WTC11 (cell line): Measurements from ENCODE around the gene PTP4A1. TPM values are rescaled to one million over a fixed set of nuclear protein-coding genes. Genes with fewer than 3 reads are reported as not detected.

Experiments
- ATAC-seq: fragments of 200-7000 bp; cut with Tn5 transposase; 2 replicates; pipeline ENCODE4 v1.10.0; 2021; ENCODE audit warnings: mild to moderate bottlenecking, moderate library complexity
- CTCF ChIA-PET: fragments of 300-600 bp; sonication (Branson Sonifier 250); formaldehyde crosslinking; loops from one replicate; lab custom pipeline; 2021; ENCODE audit warnings: antibody characterized with exemption; lab: Charles Lee
- POLR2A ChIA-PET: fragments of 350-600 bp; sonication (Branson Sonifier 250); formaldehyde crosslinking; loops from one replicate; lab custom pipeline; 2021; ENCODE audit warnings: antibody characterized with exemption; lab: Charles Lee
- DNase-seq: peaks from one replicate; pipeline ENCODE4 v3.0.0; 2021; ENCODE audit warnings: low spot score
- H3K27ac Mint-ChIP-seq: 2 replicates; pipeline ENCODE4 v1.8.0; 2021; ENCODE audit warnings: mixed read lengths
- H3K27me3 Mint-ChIP-seq: 2 replicates; pipeline ENCODE4 v1.8.0; 2021; ENCODE audit warnings: low read depth, mild to moderate bottlenecking, moderate library complexity, mixed read lengths
- H3K36me3 Mint-ChIP-seq: 2 replicates; pipeline ENCODE4 v1.8.0; 2021; ENCODE audit warnings: mixed read lengths
- H3K4me1 Mint-ChIP-seq: 2 replicates; pipeline ENCODE4 v1.8.0; 2022; ENCODE audit warnings: mixed read lengths
- H3K4me3 Mint-ChIP-seq: 2 replicates; pipeline ENCODE4 v1.8.0; 2021; ENCODE audit warnings: mild to moderate bottlenecking, moderate library complexity, mixed read lengths
- H3K9me3 Mint-ChIP-seq: 2 replicates; pipeline ENCODE4 v1.8.0; 2021; ENCODE audit warnings: mixed read lengths
- ARID4B ChIP-seq: sonication (generic); formaldehyde crosslinking; IDR thresholded peaks from 2 replicates; pipeline ENCODE4 v1.8.0; 2023; ENCODE audit warnings: missing genetic modification reagents, mild to moderate bottlenecking, borderline replicate concordance
- ATF6 ChIP-seq: sonication (generic); formaldehyde crosslinking; IDR thresholded peaks from 2 replicates; pipeline ENCODE4 v1.8.1; 2023; ENCODE audit warnings: mild to moderate bottlenecking, missing genetic modification reagents
- CTCF ChIP-seq: fragments of 200-600 bp; IDR thresholded peaks from 2 replicates; pipeline ENCODE4 v1.8.0; 2022; ENCODE audit warnings: antibody characterized with exemption
- E2F1 ChIP-seq: sonication (generic); formaldehyde crosslinking; IDR thresholded peaks from 2 replicates; pipeline ENCODE4 v1.8.0; 2022; ENCODE audit warnings: mild to moderate bottlenecking, missing genetic modification reagents
- ERG ChIP-seq: fragments of 250-450 bp; sonication (Bioruptor Pico); IDR thresholded peaks from 2 replicates; pipeline ENCODE4 v1.8.0; 2021; ENCODE audit warnings: mild to moderate bottlenecking
- FOXP4 ChIP-seq: sonication (generic); formaldehyde crosslinking; IDR thresholded peaks from 2 replicates; pipeline ENCODE4 v1.8.0; 2022; ENCODE audit warnings: mild to moderate bottlenecking, missing genetic modification reagents
- GABPB1 ChIP-seq: sonication (generic); formaldehyde crosslinking; IDR thresholded peaks from 2 replicates; pipeline ENCODE4 v1.8.1; 2023; ENCODE audit warnings: mild to moderate bottlenecking, missing genetic modification reagents
- GRHL2 ChIP-seq: fragments of 250-450 bp; sonication (Bioruptor Pico); IDR thresholded peaks from 2 replicates; pipeline ENCODE4 v1.8.0; 2022; ENCODE audit warnings: mild to moderate bottlenecking, moderate library complexity; ENCODE audit not compliant: insufficient replicate concordance, severe bottlenecking
- MYBL2 ChIP-seq: sonication (generic); formaldehyde crosslinking; IDR thresholded peaks from 2 replicates; pipeline ENCODE4 v1.8.1; 2023; ENCODE audit warnings: mild to moderate bottlenecking, moderate library complexity, missing genetic modification reagents
- NFE2L1 ChIP-seq: sonication (generic); formaldehyde crosslinking; IDR thresholded peaks from 2 replicates; pipeline ENCODE4 v1.8.1; 2023; ENCODE audit warnings: missing genetic modification reagents
- NR2C2 ChIP-seq: sonication (generic); formaldehyde crosslinking; IDR thresholded peaks from 2 replicates; pipeline ENCODE4 v1.8.0; 2022; ENCODE audit warnings: mild to moderate bottlenecking, missing genetic modification reagents
- PREB ChIP-seq: sonication (generic); formaldehyde crosslinking; IDR thresholded peaks from 2 replicates; pipeline ENCODE4 v1.8.1; 2022; ENCODE audit warnings: mild to moderate bottlenecking, missing genetic modification reagents, moderate library complexity, borderline replicate concordance
- SMAD4 ChIP-seq: sonication (generic); formaldehyde crosslinking; IDR thresholded peaks from 2 replicates; pipeline ENCODE4 v1.8.0; 2022; ENCODE audit warnings: mild to moderate bottlenecking, missing genetic modification reagents
- SP1 ChIP-seq: sonication (generic); formaldehyde crosslinking; conservative IDR thresholded peaks from 2 replicates; pipeline ENCODE4 v1.8.1; 2022; ENCODE audit warnings: missing genetic modification reagents
- USF1 ChIP-seq: sonication (generic); formaldehyde crosslinking; IDR thresholded peaks from 2 replicates; pipeline ENCODE4 v1.8.0; 2022; ENCODE audit warnings: mild to moderate bottlenecking, missing genetic modification reagents
- USF2 ChIP-seq: sonication (generic); formaldehyde crosslinking; IDR thresholded peaks from 2 replicates; pipeline ENCODE4 v1.8.1; 2023; ENCODE audit warnings: mild to moderate bottlenecking, missing genetic modification reagents, moderate library complexity
- ZMAT4 ChIP-seq: fragments of 250-450 bp; sonication (Bioruptor Pico); IDR thresholded peaks from 2 replicates; pipeline ENCODE4 v1.9.0; 2021; ENCODE audit warnings: mild to moderate bottlenecking
- ZNF121 ChIP-seq: sonication (generic); formaldehyde crosslinking; IDR thresholded peaks from 2 replicates; pipeline ENCODE4 v1.8.0; 2023; ENCODE audit warnings: missing genetic modification reagents
- total RNA-seq: library from RNA; stranded (reverse); gene quantifications from 3 replicates; pipeline ENCODE4 v1.2.3, GENCODE V29; 2021

Gene PTP4A1
- total RNA-seq, 1 experiment from 2014 or later: 56.9 TPM

- TF ChIP-seq PREB (CRISPR knock-in tag) (no peak), E2F1 (CRISPR knock-in tag) (no peak), USF2 (no peak), NFE2L1 (no peak), CTCF (no peak)
Measured at GRCh38 chr6:63543001-63543400, 29.3 kb upstream of the PTP4A1 start (continued).

- ATAC-seq: no peak
- POLR2A ChIA-PET: no interaction called here
- CTCF ChIA-PET: no interaction called here
- Mint-ChIP-seq H3K27ac (no peak overlapping the region), H3K27me3 (peaks cover 83% of the 10 kb centered on the region), H3K36me3 (peaks cover 2% of the 10 kb centered on the region; the same call in 1 of the 2 replicates), H3K9me3 (peaks cover 18% of the 10 kb centered on the region), H3K4me1 (no peaks in the 10 kb centered on the region), H3K4me3 (no peak overlapping the region)
- no peak for TF ChIP-seq USF1
- TF ChIP-seq ZMAT4: no peak
- TF ChIP-seq ERG (CRISPR knock-in tag): no peak
- TF ChIP-seq ATF6 (CRISPR knock-in tag): no peak
- no peak for TF ChIP-seq ZNF121
- TF ChIP-seq ARID4B (CRISPR knock-in tag): no peak
- TF ChIP-seq GABPB1 (CRISPR knock-in tag): no peak
- no peak for TF ChIP-seq SMAD4 (CRISPR knock-in tag)
- TF ChIP-seq GRHL2: no peak
- no peak for TF ChIP-seq SP1 (CRISPR knock-in tag)
- no peak for TF ChIP-seq NR2C2 (CRISPR knock-in tag)
- TF ChIP-seq FOXP4 (CRISPR knock-in tag): no peak
- TF ChIP-seq MYBL2 (CRISPR knock-in tag): no peak
- no peak for DNase-seq
Measured at GRCh38 chr6:63543982-63544381, 28.3 kb upstream of the PTP4A1 start.
